Lung (tissue), 12 donors: ENCODE results near the gene SALL3. TPM values are rescaled to one million over a fixed set of nuclear protein-coding genes. Genes with fewer than 3 reads are reported as not detected.

Experiments used
- ATAC-seq: fragments of 200-7000 bp; cut with Tn5 transposase; one replicate; pipeline ENCODE4 v1.9.1; 2020; ENCODE audit warnings: moderate number of reproducible peaks; ENCODE audit not compliant: insufficient read depth, low FRiP score
- DNase-seq, 3 donors: peaks; one replicate each; pipeline ENCODE4 v3.0.0-alpha.2; 2013 to 2017
- H3K27ac ChIP-seq, 2 donors: one replicate each; pipeline ENCODE4 v1.5.1; 2013; ENCODE audit warnings: mild to moderate bottlenecking in 2 of 2, moderate library complexity in 2 of 2, control low read depth in 1 of 2, inconsistent platforms in 1 of 2, low read depth in 1 of 2, low read length in 1 of 2
- H3K27me3 ChIP-seq, 3 donors: one replicate each; pipeline ENCODE4 v1.5.1; 2013; ENCODE audit warnings: low read length in 2 of 3; ENCODE audit not compliant: control insufficient read depth in 3 of 3, insufficient read depth in 3 of 3
- H3K36me3 ChIP-seq, 4 donors: one replicate each; pipeline ENCODE4 v1.5.1; 2013; ENCODE audit warnings: low read length in 4 of 4, mild to moderate bottlenecking in 1 of 4, moderate library complexity in 1 of 4; ENCODE audit not compliant: control insufficient read depth in 4 of 4, insufficient read depth in 4 of 4
- H3K4me1 ChIP-seq, 5 donors: one replicate each; pipeline ENCODE4 v1.5.1; 2013; ENCODE audit warnings: low read length in 5 of 5, mild to moderate bottlenecking in 2 of 5, moderate library complexity in 1 of 5; ENCODE audit not compliant: control insufficient read depth in 5 of 5, insufficient read depth in 5 of 5
- H3K4me3 ChIP-seq: one replicate; pipeline ENCODE4 v1.5.1; 2013; ENCODE audit warnings: mild to moderate bottlenecking, control low read depth, moderate library complexity
- H3K9ac ChIP-seq, 2 donors: one replicate each; pipeline ENCODE4 v1.5.1; 2013; ENCODE audit warnings: low read length in 2 of 2, control low read depth in 1 of 2; ENCODE audit not compliant: insufficient read depth in 1 of 2
- H3K9me3 ChIP-seq, 4 donors: one replicate each; pipeline ENCODE4 v1.5.1; 2013; ENCODE audit warnings: low read length in 3 of 4, mild to moderate bottlenecking in 1 of 4, moderate library complexity in 1 of 4; ENCODE audit not compliant: control insufficient read depth in 4 of 4, insufficient read depth in 3 of 4
- CTCF ChIP-seq: IDR thresholded peaks from 2 replicates; pipeline ENCODE4 v1.5.1; 2012; ENCODE audit warnings: mild to moderate bottlenecking; ENCODE audit errors: control extremely low read depth, extremely low read depth
- WGBS, 2 donors: extraction: QIAGEN DNeasy Blood & Tissue Kit; methylation state at CpG; one replicate each; pipeline ENCODE4 v1.1.7; 2013; 5-methylcytosine and 5-hydroxymethylcytosine counted together
- polyA plus RNA-seq, 2 donors: library from polyadenylated mRNA; stranded (reverse); fragments of 200-250 nt; gene quantifications; one replicate each; pipeline ENCODE4 v1.2.1, GENCODE V29; 2013
- total RNA-seq, 2 donors: library from RNA; depleted of rRNA in 1 of 2; stranded (reverse); fragments of >200 nt in 1 of 2; gene quantifications; one replicate each; pipeline ENCODE4 v1.2.1, GENCODE V29; 2014 to 2021
- donor health status: control.
- donor health status: control.
- donor health status: Bipolar disorder and iron deficiency.
- donor health status: healthy.
- donor health status: DM: yes; HTN: yes; CAD: no.

SALL3 gene
- total and polyA plus RNA-seq, 4 donors: 0.28 TPM; not detected in 3

- Histone ChIP-seq H3K4me3 (no peak overlapping the region), H3K27ac (no peak overlapping the region), H3K9ac (no peak overlapping the region), H3K4me1 (no peaks in the 10 kb centered on the region), H3K9me3 (peaks cover 0 to 8% (median 3%) of the 10 kb centered on the region in 4 donors), H3K36me3 (no peaks in the 10 kb centered on the region), H3K27me3 (peaks cover 0 to 27% (median 15%) of the 10 kb centered on the region in 3 donors)
- TF ChIP-seq CTCF: no peak
- DNase-seq (no peak), ATAC-seq (no peak)
- 80 to 83% methylated on average over 23 of the region's 23 CpGs for WGBS, 2 donors
These were observed 14.4 kb upstream of the SALL3 start for GRCh38 chr18:78965260-78965659.

GRCh38 chr18:78965917-78966792, 13.5 kb upstream of the SALL3 start:
- no peak overlapping the region for H3K9ac ChIP-seq

GRCh38 chr18:78966793-78967106, 12.9 kb upstream of the SALL3 start:
- Histone ChIP-seq H3K27me3 (peaks cover 3 to 41% (median 27%) of the 10 kb centered on the region in 3 donors), H3K9ac (no peak overlapping the region), H3K4me3 (no peak overlapping the region), H3K27ac (no peak overlapping the region), H3K4me1 (no peaks in the 10 kb centered on the region), H3K9me3 (peaks cover 0 to 8% (median 3%) of the 10 kb centered on the region in 4 donors), H3K36me3 (no peaks in the 10 kb centered on the region)
- WGBS, 2 donors: 50 to 54% methylated on average over 1 of the region's 1 CpG
- DNase-seq: no peak
- no peak for TF ChIP-seq CTCF
- no peak for ATAC-seq

More at GRCh38 chr18:78965917-78966792, 13.5 kb upstream of the SALL3 start:
- H3K27me3 ChIP-seq: peaks cover 0 to 35% (median 22%) of the 10 kb centered on the region in 3 donors
- DNase-seq (no peak), ATAC-seq (no peak)
- TF ChIP-seq CTCF: no peak
- H3K36me3 ChIP-seq: no peaks in the 10 kb centered on the region
- 83% methylated on average over 17 to 18 of the region's 18 CpGs for WGBS, 2 donors
- no peaks in the 10 kb centered on the region for H3K4me1 ChIP-seq
- no peak overlapping the region for H3K27ac ChIP-seq
- no peak overlapping the region for H3K4me3 ChIP-seq
- peaks cover 0 to 8% (median 3%) of the 10 kb centered on the region in 4 donors for H3K9me3 ChIP-seq
